HG03342 (cell line): Measurements from ENCODE around the gene NAA50.

Experiments
- ATAC-seq: cut with Tn5 transposase; IDR thresholded peaks from one replicate; pipeline ENCODE4 v1.9.1; 2021; ENCODE audit warnings: mild to moderate bottlenecking, moderate library complexity; ENCODE audit not compliant: unreplicated experiment

Gene NAA50

DNA sequence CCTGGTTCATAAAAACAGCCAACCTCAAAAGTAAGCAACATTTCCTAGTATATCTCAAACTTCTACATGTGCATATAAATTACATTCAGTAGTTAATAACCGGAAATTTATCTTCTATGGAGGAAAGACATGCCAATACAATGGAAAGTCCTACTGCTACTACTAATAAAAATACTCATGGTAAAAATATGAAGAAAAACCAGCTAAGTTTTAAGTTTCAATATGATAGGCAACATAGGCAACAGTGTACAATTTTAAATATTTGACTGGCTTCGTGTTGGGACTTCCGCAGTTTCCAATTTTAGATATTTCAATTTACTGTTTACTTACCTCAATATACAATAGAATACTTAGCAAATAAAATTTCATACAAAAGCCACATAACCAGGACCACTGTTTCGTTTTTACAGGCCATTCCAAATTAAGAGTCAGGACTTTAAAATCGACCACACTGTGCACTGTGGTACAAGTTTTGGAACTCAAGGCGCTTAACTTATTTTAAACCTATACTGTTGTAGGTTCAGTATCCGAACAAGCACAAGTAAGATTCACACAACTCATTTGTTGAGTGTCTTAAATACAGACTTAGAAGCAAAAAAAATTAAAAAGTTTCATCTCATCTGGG is 2.9 kb downstream of the NAA50 start:
- ATAC-seq: no peak

DNA sequence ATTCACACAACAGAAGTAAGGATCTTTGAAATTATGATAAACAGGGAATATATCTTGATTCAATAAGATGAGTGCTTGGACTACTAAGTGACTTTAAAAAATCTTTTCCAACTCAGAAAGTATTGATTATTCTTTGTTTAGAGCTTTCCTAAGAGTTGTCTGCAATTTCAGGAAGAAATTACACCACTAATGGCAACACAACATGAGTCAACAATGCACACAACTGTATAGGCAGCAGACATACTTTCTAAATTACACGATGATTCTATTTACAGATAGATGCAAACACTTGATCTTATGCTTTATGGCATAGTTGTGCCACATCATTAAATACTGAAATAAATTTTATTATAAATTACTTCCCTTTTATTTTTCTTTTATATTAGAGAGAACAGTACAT is 4.4 kb downstream of the NAA50 start:
- ATAC-seq: no peak

DNA sequence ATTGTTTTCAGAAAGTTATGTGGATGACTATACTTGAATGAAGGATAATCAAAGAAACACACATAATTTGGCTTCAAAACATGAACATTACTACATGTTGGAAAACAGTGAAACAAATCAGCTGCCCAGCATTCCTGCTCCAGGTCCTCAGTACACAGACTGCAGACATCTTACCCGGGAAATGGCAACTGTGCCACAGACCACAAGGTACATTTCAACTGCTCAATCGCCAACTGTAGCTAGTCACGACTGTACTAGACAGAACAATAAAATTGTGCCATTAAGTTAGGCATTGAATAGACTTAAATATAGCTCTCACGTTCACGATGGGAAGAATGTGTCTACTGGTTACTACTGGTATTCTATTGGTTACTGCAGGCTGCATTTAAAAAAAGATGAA is 5.0 kb downstream of the NAA50 start:
- ATAC-seq: no peak

DNA sequence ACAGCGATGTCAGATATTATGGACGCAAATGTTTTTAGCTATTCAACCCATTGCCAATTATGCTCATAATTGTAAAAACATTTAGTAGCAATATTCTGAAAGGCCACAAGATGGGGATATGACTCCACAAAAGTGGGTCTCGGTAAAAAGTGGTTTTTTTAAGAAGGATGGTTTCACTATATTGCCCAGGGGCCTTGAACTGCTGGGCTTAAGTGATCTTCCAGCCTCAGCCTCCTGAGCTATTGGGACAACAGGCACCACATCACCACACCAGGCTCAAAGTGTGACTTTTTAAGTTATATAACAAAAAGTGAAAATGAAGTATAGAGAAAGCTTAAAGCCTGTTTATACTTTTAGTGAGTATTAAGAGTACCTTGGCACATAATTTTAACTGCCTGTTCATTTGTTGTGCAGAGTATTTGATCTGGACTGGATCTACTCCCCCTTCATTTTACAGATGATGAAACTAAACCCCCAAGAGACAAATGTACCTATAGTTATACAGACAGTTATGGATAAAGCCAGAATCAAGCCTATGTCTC is 9.4 kb downstream of the NAA50 start:
- peak; percentile 63 for ATAC-seq

DNA sequence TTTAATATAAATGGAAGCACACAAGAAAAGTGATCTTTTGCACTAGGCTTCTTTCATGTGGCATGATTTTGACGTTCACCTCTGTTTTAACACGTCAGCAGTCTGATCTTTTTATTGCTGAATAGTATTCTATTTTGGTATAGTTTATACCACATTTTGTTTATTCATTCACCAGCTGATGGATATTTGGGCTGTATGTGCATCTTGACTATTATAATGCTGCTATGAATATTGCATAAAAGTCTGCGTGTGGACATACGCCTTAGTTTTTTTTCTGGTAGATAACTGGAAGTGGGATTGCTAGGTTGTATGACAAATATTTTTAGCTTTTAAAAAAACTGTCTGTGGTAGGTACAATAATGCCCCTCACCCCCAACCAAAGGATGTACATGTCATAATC is 14.4 kb downstream of the NAA50 start:
- no peak for ATAC-seq

DNA sequence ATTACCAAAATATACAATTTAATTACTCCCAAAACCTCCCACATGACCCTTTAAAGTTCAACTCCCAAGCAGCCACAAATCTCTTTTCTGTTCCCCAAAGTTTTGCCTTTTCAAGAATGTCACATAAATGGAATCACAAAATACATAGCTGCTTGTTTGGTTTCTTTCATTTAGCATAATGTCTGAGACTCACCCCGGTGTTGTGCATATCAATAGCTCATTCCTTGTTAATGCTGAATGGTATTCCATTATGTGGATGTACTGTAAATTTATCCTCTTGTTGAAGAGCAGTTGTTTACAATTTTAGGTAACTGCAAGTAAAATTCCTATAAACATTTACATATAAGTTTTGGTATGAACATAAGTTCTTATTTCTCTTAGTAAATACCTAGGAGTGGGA is 15.5 kb downstream of the NAA50 start:
- ATAC-seq: no peak

DNA sequence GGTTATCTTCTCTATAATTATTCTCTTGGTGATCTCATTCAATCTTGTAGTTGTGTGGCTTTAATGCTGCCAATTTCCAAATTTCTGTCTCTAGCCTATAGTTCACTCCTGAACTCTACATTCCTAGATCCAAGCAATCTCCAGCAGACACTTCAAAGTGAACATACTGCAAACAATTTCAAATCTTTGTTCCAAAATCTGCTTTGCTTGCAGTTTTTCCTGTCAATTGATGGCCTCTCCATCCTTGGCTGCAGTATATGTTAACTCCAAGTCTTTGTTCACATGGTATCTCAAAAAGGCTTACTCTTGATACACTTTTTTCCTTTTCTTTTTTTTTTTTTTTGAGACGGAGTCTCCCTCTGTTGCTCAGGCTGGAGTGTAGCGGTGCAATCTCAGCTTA is 17.4 kb downstream of the NAA50 start:
- ATAC-seq: no peak

DNA sequence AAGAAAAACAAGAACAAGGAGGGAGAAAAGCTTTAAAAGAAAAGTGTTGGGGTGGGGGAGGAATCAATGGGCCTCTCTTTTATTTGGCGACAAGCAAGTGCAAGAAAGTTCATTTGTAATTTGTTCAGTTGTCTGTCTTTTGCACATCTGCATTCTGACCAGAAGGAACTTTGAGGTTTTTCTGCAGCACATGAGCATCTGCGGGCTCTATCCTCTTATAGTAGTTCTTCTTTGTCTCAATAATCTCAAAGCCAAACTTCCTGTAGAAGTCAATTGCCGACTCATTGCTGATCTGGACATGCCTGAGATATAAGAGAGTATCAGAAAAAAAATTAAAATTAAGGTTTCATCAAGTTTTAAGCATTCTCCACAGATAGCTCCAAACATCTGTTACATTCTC is 24.4 kb downstream of the NAA50 start:
- ATAC-seq: no peak

DNA sequence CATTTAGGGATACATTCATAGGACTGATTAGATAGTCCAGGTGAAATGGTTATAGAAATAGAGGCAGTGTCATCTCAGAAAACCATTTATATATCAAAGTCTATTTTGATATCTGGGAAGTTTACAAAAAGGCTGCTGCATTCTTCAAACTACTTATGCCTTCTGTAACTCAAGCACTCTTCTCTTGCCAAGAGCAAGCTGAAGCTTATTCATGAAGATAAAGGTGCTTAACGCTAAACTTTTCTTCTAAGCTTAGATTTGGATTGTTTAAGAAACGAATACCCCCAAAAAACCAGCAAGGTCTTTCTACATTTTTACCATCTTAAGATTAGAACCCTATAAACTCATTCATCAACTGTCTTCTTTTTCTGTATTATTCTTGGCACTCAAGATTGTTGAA is 26.3 kb downstream of the NAA50 start:
- ATAC-seq: no peak

DNA sequence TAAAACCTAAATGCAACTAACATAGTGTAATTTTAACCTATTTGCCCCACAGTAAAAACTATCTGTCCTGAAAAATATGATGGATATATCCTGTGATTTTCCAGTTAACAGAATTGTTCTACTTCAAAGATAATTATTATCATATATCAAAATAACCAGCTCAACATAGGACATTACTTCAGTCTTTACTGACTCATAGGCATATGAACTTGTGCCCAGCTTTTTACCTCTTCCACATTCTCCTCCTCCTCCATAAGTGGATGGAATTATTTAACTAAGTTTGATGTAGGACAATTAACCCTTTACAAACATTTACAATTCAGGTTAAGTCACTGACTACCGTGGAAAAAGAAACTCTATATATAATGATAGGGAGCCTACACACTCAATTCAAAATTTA is 26.8 kb downstream of the NAA50 start:
- no peak for ATAC-seq

DNA sequence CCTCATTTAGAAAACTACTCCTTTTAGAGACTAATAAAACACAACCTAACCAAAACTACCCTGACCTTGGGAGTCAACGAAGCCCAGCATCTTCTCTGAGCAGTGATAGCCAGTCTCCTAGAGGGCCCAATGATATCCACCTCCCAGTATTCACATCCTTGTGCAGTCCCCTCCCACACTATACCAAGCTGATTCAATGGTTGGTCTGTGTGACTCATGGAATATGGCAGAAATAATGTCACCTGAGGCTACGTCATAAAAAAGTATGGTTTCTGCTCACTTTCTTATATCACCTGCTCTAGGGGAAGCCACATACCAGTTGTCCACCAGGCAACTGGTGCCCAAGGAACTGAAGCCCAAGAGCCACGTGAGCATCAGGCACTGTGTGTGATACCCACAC is 28.2 kb downstream of the NAA50 start:
- ATAC-seq: no peak

DNA sequence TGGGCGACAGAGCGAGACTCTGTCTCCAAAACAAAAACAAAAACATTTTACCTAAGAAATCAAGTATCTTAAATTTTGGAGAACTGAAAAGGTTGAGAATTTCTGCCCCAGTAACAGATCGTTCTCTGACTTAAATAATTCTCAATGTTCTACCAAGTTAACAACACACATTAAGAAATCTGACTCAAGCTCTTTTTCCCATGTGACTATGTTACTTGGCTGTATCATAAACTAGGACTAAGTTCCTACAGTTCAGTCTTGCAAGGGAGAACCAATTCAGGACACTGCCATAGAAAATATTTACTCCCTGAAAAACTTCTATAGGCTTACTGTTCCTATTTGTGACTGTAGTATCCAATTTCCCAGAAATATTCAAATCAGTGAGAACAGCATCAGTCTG is 28.7 kb downstream of the NAA50 start:
- no peak for ATAC-seq

DNA sequence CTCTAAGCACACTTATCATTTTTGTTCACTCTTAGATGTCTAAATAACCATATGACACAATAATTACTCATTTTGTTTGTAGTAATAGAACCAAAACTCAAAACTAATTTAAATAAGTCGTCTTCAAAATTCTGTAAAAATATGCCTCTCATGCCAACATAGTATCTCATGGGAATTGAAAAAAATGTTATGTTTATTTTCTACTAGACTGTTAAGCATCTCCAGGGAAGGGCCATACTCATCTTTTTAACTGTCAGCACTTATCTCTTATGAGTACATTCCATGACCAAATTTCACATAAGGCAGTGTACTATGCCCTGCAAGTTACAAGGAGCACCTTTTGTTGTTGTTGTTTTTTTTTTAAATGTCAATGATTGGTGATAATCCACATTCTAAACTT is 31.3 kb downstream of the NAA50 start:
- ATAC-seq: no peak

DNA sequence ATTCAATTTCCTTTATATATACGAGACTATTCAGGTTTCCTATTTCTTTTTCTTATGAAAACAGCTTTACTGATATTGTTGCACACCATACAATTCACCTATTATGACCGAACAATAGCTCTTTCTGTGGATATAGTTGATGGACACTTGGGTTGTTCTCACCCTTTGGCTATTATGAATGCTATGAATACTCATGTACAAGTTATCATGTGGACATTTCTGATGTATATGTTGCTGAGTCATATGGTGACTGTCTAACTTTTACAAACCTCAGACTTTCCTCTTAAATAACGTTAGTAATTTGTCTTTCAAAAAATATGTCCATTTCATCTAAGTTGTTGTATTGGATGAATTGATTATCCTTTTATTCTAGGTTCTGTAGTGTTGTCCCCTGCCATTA is 33.9 kb downstream of the NAA50 start:
- no peak for ATAC-seq

DNA sequence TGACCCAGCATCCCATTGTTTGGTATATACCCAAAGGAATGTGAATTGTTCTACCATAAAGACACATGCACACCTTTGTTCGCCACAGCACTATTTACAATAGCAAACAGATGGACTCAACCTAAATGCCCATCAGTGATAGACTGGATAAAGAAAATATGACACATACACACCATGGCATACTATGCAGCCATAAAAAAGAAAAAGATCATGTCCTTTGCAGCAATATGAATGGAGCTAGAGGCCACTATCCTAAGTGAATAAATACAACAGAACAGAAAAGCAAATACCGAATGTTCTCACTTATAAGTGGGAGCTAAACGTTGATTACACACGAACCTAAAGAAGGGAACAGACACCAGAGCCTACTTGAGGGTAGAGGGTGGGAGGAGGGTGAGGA is 38.2 kb downstream of the NAA50 start:
- ATAC-seq: no peak

DNA sequence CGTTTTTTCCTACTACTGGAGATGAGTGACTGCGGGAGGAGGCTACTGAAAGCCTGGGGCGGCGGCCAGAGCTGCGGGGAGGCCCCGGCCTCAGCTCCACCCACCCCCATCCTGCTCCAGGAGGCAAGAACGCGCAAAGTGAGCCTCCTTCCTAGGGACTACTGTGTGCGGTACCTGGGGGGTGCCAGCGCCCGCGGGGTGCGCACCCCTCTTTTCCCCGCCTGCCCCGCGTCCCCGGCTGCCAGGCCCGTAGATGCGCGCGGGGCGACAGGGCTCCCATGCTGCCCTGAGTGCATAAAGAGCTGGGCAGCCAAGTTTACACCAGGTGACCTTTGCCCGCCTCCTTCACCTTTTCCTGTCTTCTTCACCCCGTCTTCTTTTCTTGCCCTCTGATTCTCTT is 47.1 kb downstream of the NAA50 start:
- no peak for ATAC-seq

DNA sequence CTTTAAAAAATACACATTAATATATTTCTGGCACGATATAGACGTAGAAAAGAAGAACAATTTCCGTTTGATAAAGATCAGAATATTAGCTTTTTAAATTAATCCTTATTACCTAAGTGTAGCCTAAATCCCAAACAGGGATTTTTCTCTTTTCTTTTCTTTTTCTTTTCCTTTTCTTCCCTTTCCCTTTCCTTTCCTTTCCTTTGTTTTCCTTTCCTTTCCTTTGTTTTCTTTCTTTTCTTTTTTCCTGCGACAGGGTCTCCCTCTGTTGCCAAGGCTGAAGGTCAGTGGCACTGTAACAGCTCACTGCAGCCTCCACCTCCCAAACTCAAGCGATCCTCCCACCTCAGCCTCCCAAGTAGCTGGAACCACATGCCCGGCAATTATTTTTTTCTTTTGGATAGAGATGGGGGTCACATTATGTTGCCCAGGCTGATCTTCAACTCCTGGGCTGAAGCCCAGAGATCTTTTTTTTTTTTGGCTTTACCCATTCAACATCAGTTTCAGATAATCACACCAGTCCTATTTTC is 47.8 kb downstream of the NAA50 start:
- ATAC-seq: no peak

DNA sequence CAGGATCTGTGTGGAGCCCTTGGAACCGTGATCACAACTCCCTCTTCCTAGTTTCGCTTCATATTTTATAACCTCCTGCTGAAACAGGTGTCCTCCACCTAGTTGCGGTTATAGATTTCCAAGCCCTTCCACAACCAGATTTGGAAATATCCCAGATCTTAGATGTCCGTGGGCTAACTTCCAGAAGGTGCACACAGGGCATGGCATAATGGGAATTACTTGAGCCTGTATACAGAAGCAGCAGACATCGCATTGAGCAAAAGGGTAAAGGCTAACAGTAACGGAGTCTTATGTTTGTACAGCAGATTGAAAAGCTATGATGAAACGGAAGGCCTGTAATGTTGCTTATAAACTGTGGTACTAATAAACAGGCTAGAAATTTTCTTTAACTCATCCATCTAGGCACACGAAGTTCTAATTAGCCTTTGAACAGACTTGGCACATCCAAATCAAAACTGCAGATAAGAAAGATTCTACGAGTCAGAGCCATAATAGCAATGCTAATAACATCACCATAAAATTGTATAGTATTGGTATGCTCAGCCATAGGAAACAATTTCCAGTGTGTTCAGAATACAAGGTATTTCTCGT is 48.5 kb downstream of the NAA50 start:
- no peak for ATAC-seq

DNA sequence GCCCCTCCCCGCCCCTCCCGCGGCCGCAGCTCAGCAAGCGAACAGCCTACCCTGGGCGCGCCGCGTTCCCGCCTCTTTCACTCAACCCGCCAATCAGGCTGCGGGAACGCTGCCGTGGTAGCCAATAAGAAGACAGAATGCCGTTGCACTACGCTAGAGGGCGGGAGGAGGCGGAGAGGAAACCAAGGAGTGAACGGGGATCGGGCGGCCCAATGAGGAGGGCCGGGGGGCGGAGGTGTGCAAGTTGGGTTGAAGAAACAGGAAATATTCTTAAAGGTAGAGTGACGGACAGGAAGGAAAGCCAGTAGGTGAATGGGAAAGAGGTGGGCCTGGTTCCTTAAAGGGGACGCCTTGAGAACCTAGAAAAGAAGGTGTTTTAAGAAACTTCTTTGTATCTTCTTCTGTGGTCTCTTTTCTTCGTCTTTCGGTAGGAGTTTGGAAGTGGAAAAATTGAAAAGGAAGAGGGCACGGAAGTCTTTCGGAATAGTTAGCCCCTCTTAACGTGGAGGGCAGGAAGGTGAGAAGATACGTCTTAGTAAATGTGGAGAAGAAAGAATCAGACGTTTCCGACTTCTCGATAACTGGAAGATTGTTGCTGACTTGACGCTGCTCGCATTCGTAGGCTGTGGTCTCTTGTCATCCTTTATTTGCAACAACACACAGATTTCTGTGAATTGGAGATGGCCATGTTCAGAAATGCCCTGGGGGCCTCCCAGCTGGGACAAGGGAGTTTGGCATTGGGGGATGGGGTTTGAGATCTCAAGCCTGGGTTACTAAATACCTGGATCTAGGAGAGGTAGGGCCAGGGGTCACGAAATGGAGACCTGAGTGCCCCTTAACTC is 49.2 kb downstream of the NAA50 start:
- ATAC-seq: peak; percentile 94

DNA sequence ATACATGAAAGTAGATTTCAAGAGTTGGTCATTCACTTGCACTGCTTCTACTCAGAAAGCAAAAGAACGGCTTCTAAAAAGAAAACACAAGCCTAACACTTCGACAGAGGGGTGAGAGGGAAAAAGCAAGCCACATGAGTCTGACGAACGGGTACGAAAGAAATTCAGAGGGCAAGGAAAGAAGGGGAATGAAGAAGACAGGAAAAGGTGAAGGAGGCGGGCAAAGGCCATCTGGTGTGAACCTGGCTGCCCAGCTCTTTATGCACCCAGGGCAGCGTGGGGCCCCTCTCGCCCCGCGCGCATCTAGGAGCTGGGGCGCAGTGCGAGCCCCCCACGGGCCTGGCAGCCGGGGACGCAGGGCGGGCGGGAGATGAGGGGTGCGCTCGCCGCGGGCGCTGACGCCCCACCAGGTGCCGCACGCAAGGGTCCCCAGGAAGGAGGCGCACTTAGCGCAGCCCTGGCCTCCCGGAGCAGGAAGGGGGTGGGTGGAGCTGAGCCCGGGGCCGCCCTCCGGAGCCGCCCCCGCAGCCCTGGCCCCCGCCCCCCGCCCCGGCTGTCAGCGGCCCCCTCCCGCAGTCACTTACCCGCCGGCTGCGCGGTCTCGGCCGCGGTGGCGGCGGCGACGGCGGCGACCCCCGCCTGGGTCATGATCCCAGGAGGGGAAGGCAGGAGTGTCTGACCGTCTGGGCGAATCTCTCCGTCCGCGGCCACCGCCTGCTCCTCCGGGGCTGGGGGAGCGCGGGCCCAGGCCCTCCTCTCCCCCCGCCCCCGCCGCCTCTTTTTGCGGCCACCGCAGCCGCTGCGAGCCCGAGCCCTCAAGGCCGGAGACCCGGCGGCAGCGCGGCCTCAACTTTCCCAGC is 50.0 kb downstream of the NAA50 start, which contains the start of gene USF3:
Gene USF3, minus strand, starts transcription at position 857 of the 860 bp plus-strand sequence. CDS start 21,764 bp downstream, outside the sequence.
- peak; percentile 61 for ATAC-seq

DNA sequence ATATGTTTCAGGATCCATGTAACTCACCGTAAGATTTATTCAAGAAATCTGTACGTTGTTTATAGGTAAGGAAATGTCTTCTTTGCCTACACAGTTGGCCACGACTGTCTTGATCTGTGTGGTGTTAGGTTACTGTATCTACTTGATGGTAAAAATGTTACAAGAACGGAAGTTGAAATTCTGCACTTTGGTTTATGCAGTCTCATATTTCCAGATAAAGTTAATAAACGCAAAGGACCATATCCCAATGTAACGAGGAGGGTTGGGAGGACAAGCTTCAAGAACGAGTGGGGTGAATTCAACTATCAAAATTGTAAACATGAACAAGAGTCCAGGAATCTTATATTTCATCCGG is 50.6 kb downstream of the NAA50 start:
- ATAC-seq: no peak
